SK-N-MC (cell line): ENCODE data around the gene CLK2.
"Not testable (repeated sequence)": the region's sequence is repeated elsewhere in the genome, so short reads cannot be mapped to it uniquely, and the experiment has no call there.

Source experiments
- EZH2 ChIP-seq: fragments of 200-600 bp; sonication (generic); IDR thresholded peaks from one replicate; pipeline ENCODE4 v1.6.1; 2017; ENCODE audit warnings: antibody characterized with exemption
- POLR2AphosphoS5 ChIP-seq: IDR thresholded peaks from 2 replicates; pipeline ENCODE4 v1.6.1; 2012; ENCODE audit warnings: mild to moderate bottlenecking, low read depth, low read length, borderline replicate concordance

- TF ChIP-seq POLR2AphosphoS5, EZH2: not testable (repeated sequence)
Measured at GRCh38 chr1:155233502-155233901, 39.8 kb downstream of the CLK2 start.
